ENCODE results near the gene EAF1.
A peak's percentile ranks its signal among the peaks of the same experiment; 100 is the strongest.
"Not testable (repeated sequence)": the region's sequence is repeated elsewhere in the genome, so short reads cannot be mapped to it uniquely, and the experiment has no call there.

EAF1 gene

GRCh38 chr3:15427182-15427880 is at the start of gene EAF1, which contains the start of gene METTL6:
EAF1 (plus strand) TSS chr3:15427598; CDS start chr3:15427780, 182 bp downstream.
METTL6 (minus strand) TSS chr3:15427544; CDS start chr3:15426511, 1,033 bp downstream.
- DNase-seq, result peak; percentile 2

DNA sequence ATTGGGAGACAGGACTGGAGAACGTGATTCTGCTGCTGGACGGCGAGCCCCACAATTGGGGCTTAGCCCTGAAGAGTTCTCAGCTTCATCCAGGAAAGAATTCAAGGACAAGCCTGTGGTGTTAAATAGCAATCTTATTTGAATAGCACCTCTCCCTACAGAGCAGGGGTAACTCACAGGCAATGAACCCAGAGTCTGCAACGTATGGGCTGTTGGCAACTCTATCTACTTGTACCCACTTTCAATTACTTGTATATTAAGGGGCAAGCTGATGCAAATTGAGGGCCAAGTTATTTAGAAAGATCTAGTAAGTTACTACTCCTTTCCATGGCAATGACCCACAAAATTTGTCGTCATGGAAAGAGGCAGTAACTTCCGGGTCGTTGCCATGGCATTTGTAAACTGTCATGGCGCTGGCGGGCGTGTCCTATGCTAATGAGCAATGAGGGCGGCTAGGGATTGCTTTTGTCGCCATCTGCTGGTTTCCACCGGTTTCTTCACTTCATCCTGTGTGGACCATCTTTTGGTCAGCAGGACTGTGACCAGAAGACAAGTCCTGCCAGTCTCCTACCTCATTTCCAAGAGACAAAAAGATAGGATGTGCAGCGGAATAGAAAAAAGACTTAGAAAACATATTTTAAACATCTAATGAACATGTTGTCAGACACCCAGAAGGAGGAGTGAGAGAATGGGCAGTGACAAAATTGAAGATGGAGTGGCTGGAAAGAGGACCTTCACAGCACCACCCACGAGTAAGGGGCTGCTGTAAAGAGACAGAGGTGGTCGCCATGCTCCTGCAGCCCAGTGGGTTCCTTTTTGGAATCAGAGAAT is 49.2 kb upstream of the EAF1 start:
- DNase-seq, result peak; percentile 39

DNA sequence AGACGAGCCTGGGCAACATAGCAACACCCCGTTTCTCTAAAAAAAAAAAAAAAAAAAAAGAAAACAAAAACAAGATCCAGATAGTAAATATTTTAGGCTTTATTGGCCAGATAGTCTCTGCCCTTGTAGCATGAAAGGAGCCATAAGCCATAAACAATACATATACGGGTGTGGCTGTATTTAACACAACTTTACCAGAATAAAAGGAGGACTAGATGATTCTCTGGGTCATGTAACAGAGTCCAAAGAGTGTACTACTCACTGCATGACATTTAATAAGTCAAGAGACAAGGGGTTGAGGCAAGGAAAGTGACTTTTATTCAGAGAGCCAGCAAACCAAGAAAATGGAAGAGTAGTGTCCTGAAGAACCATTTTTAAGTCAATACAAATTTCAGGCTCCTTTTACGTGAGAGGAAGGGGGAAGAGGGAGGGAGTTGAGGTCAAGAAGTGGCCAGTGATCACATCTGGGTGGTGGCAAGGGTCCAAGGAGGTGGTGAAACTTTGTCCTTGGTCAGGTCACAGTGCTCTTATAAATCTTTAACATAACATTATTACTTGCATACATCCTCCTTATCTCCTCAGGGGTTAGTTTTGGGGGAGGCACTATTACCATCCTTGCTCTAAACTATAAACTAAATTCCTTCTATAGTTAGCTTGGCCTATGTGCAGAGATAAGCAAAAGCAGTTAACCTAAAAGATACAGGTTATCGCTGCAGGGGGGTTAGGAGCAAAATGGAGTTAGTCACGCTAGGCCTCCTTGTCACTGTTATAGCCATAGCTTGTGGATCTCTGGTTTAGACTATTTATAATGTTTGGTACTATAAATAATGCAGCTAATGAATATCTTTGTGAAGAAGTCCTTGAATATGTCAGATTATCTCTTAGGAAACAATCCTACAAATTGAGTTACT is 46.2 kb upstream of the EAF1 start:
- no peak for DNase-seq

DNA sequence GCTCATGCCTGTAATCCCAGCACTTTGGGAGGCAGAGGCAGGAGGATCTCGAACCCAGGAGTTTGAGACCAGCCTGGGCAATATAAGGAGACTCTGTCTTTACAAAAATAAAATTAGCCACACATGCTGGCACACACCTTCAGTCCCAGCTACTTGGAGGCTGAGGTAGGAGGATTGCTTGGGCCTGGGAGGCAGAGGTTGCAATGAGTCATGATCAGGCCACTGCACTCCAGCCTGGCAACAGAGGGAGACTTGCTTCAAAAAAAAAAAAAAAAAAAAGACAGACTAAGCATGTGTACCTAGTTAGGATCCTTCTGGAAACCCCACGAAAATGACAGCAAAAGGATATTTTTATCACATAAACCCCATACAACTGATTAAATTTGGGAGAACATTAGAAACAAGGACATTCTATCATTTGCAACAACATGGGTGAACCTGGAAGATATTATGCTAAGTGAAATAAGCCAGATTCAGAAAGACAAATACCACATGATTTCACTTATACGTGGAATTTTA is 44.9 kb upstream of the EAF1 start:
- no peak for DNase-seq

- DNase-seq, result no peak
Observed at GRCh38 chr3:15384510-15385237, 42.7 kb upstream of the EAF1 start.

GRCh38 chr3:15385238-15385695 is 42.1 kb upstream of the EAF1 start:
- not testable (repeated sequence) for DNase-seq

DNA sequence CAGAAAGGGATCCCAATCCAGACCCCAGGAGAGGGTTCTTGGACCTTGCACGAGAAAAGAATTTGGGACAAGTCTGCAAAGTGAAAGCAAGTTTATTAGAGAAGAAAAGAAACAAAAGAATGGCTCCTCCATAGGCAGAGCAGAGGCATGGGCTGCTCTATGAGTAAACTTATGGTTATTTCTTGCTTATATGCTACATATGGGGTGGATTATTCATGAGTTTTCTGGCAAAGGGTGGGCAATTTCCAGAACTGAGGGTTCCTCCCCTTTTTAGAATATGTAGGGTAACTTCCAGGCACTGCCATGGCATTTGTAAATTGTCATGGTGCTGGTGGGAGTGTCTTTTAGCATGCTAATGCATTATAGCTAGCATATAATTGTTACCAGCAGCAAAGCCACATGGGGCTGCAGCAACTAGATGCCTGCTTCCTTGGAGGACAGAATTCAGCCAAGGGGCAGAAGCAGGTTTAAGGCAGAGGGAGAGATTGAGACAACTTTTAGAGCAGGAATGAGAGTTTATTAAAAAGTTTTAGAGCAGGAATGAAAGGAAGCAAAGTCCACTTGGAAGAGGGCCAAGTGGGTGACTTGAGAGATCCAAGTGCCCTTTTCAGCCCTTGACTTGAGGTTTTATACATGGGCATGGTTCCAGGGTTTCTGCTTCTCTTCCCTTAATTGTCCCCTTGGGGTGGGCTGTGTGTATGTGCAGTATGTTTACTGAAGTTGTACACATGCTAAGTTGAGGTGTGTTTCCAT is 41.3 kb upstream of the EAF1 start:
- no peak for DNase-seq

- not testable (repeated sequence) for DNase-seq
Observed at GRCh38 chr3:15386654-15386955, 40.8 kb upstream of the EAF1 start.

DNA sequence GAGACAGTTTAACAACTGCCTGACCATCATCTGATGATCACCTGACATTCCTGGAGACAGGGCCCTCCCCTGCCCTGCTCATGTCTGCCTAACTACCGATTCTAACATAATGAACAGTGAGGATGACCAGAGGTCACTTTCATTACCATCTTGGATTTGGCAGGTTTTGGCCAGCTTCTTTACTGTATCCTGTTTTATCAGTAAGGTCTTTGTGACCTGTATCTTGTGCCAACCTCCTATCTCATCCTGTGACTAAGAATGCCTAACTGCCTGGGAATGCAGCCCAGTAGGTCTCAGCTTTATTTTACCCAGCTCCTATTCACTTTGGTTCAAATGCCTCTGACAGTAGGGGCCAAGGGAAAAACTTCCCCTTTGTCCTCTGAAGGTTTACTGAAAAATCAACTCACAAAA is 40.2 kb upstream of the EAF1 start:
- DNase-seq, result no peak

GRCh38 chr3:15387735-15388134 is 39.7 kb upstream of the EAF1 start:
- no peak for DNase-seq

DNA sequence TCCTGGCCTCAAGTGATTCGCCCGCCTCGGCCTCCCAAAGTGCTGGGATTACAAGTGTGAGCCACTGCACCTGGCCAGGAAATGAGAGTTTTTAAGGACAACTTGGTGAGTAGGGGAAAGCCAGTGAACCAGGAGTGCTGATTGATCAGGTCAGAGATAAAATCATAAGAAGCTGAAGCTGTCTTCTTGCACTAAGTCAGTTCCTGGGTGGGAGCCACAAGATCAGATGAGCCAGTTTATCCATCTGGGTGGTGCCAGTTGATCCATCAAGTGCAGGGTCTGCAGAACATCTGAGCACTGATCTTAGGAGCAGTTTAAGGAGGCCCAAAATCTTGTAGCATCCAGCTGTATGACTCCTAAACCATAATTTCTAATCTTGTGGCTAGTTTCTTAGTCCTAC is 39.1 kb upstream of the EAF1 start:
- DNase-seq, result not testable (repeated sequence)

DNA sequence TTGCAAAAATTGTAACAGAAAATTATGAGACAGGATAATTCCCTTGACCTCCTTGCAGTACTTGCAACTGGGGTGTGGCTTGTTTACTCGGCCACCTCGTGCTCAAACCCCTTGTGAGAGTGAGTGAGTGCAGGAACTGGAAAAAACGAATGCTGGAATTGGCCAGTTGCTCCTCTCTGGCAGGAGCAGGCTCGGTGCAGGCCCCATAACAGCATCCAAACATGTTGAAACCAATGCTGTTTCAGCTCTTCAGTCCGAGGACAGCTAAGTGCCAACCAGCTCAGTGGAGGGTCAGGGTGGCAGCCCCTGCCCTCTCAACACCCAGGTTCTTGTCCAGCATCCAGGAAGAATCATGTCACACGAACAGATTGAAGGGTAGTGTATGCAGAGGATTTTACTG is 36.9 kb upstream of the EAF1 start:
- no peak for DNase-seq

GRCh38 chr3:15391007-15391406 is 36.4 kb upstream of the EAF1 start:
- DNase-seq, result no peak

DNA sequence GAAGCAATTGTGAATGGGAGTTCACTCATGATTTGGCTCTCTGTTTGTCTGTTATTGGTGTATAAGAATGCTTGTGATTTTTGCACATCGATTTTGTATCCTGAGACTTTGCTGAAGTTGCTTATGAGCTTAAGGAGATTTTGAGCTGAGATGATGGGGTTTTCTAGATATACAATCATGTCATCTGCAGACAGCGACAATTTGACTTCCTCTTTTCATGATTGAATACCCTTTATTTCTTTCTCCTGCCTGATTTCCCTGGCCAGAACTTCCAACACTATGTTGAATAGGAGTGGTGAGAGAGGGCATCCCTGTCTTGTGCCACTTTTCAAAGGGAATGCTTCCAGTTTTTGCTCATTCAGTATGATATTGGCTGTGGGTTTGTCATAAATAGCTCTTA is 34.1 kb upstream of the EAF1 start:
- not testable (repeated sequence) for DNase-seq

DNA sequence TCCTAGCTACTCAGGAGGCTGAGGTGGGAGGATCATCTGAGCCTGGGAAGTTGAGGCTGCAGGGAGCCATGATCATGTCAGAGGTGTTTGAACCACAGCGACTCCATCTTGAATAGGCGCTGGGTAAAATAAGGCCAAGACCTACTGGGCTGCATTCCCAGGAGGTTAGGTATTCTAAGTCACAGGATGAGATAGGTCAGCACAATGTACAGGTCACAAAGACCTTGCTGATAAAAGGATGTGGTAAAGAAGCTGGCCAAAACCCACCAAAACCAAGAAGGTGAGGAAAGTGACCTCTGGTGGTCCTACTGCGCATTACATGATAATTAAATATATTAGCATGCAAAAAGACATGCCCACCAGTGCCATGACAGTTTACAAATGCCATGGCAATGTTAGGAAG is 28.7 kb upstream of the EAF1 start:
- peak; percentile 16 for DNase-seq

- DNase-seq, result no peak
Observed at GRCh38 chr3:15399970-15400369, 27.4 kb upstream of the EAF1 start.

GRCh38 chr3:15401936-15402335 is 25.5 kb upstream of the EAF1 start:
- no peak for DNase-seq

DNA sequence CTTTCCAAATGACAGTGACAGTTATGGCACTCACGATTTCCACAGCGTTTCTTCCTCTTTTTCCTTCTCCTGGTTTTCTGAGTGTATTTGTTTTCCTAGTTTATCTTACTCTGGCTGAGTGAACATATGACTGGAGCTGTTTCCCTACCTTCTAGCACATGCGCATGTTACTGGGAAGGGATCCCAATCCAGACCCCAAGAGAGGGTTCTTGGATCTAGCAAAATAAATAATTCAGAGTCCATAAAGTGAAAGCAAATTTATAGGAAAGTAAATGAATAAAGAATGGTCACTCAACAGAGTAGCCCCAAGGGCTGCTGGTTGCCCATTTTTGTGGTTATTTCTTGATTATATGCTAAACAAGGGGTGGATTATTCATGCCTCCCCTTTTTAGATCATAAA is 23.9 kb upstream of the EAF1 start:
- DNase-seq, result no peak

- DNase-seq, result no peak
Observed at GRCh38 chr3:15403965-15404364, 23.4 kb upstream of the EAF1 start.

GRCh38 chr3:15404767-15405166 is 22.6 kb upstream of the EAF1 start:
- no peak for DNase-seq

- DNase-seq, result peak; percentile 48
Observed at GRCh38 chr3:15405448-15406050, 21.8 kb upstream of the EAF1 start.
